Measurements from ENCODE around the gene IRAG1.

IRAG1 gene

GRCh38 chr11:10657308-10658271 is 36.0 kb downstream of the IRAG1 start:
- no peak for TF ChIP-seq FOXP2 (optimal IDR thresholded peaks at IDR 0.05; ENCODE audit: control extremely low read depth, extremely low read length, insufficient read depth)
- no peak for TF ChIP-seq POLR2AphosphoS5 (IDR thresholded peaks at IDR 0.05; ENCODE audit: borderline replicate concordance, low read depth, low read length)
- no peak for TF ChIP-seq EZH2 (IDR thresholded peaks at IDR 0.05)
- H3K9ac ChIP-seq (ENCODE audit: insufficient read length): no peak overlapping the region
- no peak overlapping the region for H3K4me3 ChIP-seq
- no peaks in the 10 kb centered on the region for H3K36me3 ChIP-seq (ENCODE audit: insufficient read depth, low read length)
- H3K9me3 ChIP-seq (ENCODE audit: low read depth, low read length): no peaks in the 10 kb centered on the region
- no peak for DNase-seq (ENCODE audit: low read depth, low spot score)
- no peak overlapping the region for H3K27ac ChIP-seq

- Histone ChIP-seq H3K9ac (ENCODE audit: insufficient read length) (no peak overlapping the region), H3K9me3 (ENCODE audit: low read depth, low read length) (no peaks in the 10 kb centered on the region), H3K4me3 (no peak overlapping the region), H3K27ac (no peak overlapping the region), H3K36me3 (ENCODE audit: insufficient read depth, low read length) (no peaks in the 10 kb centered on the region)
- DNase-seq (ENCODE audit: low read depth, low spot score): no peak
- TF ChIP-seq EZH2 (IDR thresholded peaks at IDR 0.05) (no peak), POLR2AphosphoS5 (IDR thresholded peaks at IDR 0.05; ENCODE audit: borderline replicate concordance, low read depth, low read length) (no peak), FOXP2 (optimal IDR thresholded peaks at IDR 0.05; ENCODE audit: control extremely low read depth, extremely low read length, insufficient read depth) (no peak)
Measured at GRCh38 chr11:10655943-10656576, 37.5 kb downstream of the IRAG1 start.

- DNase-seq (ENCODE audit: low read depth, low spot score): no peak
- no peaks in the 10 kb centered on the region for H3K9me3 ChIP-seq (ENCODE audit: low read depth, low read length)
- no peaks in the 10 kb centered on the region for H3K36me3 ChIP-seq (ENCODE audit: insufficient read depth, low read length)
- no peak overlapping the region for H3K4me3 ChIP-seq
- H3K27ac ChIP-seq: 0 out of 2 replicates have a peak overlapping the region, but pooled peaks have one; percentile 35
- TF ChIP-seq FOXP2 (optimal IDR thresholded peaks at IDR 0.05; ENCODE audit: control extremely low read depth, extremely low read length, insufficient read depth) (no peak), POLR2AphosphoS5 (IDR thresholded peaks at IDR 0.05; ENCODE audit: borderline replicate concordance, low read depth, low read length) (no peak), EZH2 (IDR thresholded peaks at IDR 0.05) (no peak)
- peak overlapping the region; percentile 32 for H3K9ac ChIP-seq (ENCODE audit: insufficient read length)
Measured at GRCh38 chr11:10655227-10655626, 38.3 kb downstream of the IRAG1 start.

- Histone ChIP-seq H3K9me3 (ENCODE audit: low read depth, low read length) (no peaks in the 10 kb centered on the region), H3K4me3 (no peak overlapping the region), H3K36me3 (ENCODE audit: insufficient read depth, low read length) (no peaks in the 10 kb centered on the region), H3K9ac (ENCODE audit: insufficient read length) (peak overlapping the region; percentile 32), H3K27ac (0 out of 2 replicates have a peak overlapping the region, but pooled peaks have one; percentile 35)
- TF ChIP-seq FOXP2 (optimal IDR thresholded peaks at IDR 0.05; ENCODE audit: control extremely low read depth, extremely low read length, insufficient read depth) (no peak), EZH2 (IDR thresholded peaks at IDR 0.05) (no peak), POLR2AphosphoS5 (IDR thresholded peaks at IDR 0.05; ENCODE audit: borderline replicate concordance, low read depth, low read length) (no peak)
- DNase-seq (ENCODE audit: low read depth, low spot score): no peak
Measured at GRCh38 chr11:10654811-10655150, 38.8 kb downstream of the IRAG1 start.

GRCh38 chr11:10653946-10654810 is 39.4 kb downstream of the IRAG1 start:
- no peaks in the 10 kb centered on the region for H3K36me3 ChIP-seq (ENCODE audit: insufficient read depth, low read length)
- no peak for TF ChIP-seq EZH2 (IDR thresholded peaks at IDR 0.05)
- TF ChIP-seq POLR2AphosphoS5 (IDR thresholded peaks at IDR 0.05; ENCODE audit: borderline replicate concordance, low read depth, low read length): no peak
- no peak for TF ChIP-seq FOXP2 (optimal IDR thresholded peaks at IDR 0.05; ENCODE audit: control extremely low read depth, extremely low read length, insufficient read depth)
- H3K27ac ChIP-seq: no peak overlapping the region
- DNase-seq (ENCODE audit: low read depth, low spot score): no peak
- H3K4me3 ChIP-seq: no peak overlapping the region
- H3K9me3 ChIP-seq (ENCODE audit: low read depth, low read length): no peaks in the 10 kb centered on the region
- H3K9ac ChIP-seq (ENCODE audit: insufficient read length): no peak overlapping the region

- Histone ChIP-seq H3K9me3 (ENCODE audit: low read depth, low read length) (no peaks in the 10 kb centered on the region), H3K9ac (ENCODE audit: insufficient read length) (no peak overlapping the region), H3K4me3 (no peak overlapping the region), H3K36me3 (ENCODE audit: insufficient read depth, low read length) (no peaks in the 10 kb centered on the region), H3K27ac (no peak overlapping the region)
- DNase-seq (ENCODE audit: low read depth, low spot score): no peak
- no peak for TF ChIP-seq FOXP2 (optimal IDR thresholded peaks at IDR 0.05; ENCODE audit: control extremely low read depth, extremely low read length, insufficient read depth)
Measured at GRCh38 chr11:10653261-10653660, 40.3 kb downstream of the IRAG1 start.

GRCh38 chr11:10651656-10652361 is 41.7 kb downstream of the IRAG1 start:
- no peak for DNase-seq (ENCODE audit: low read depth, low spot score)
- H3K4me3 ChIP-seq: no peak overlapping the region

More at GRCh38 chr11:10651656-10652361, 41.7 kb downstream of the IRAG1 start:
- H3K36me3 ChIP-seq (ENCODE audit: insufficient read depth, low read length): no peaks in the 10 kb centered on the region
- TF ChIP-seq POLR2AphosphoS5 (IDR thresholded peaks at IDR 0.05; ENCODE audit: borderline replicate concordance, low read depth, low read length) (no peak), FOXP2 (optimal IDR thresholded peaks at IDR 0.05; ENCODE audit: control extremely low read depth, extremely low read length, insufficient read depth) (no peak), EZH2 (IDR thresholded peaks at IDR 0.05) (no peak)
- H3K9ac ChIP-seq (ENCODE audit: insufficient read length): no peak overlapping the region
- no peak overlapping the region; the same call in 1 of the 2 replicates for H3K27ac ChIP-seq
- no peaks in the 10 kb centered on the region for H3K9me3 ChIP-seq (ENCODE audit: low read depth, low read length)
